CD4-positive, alpha-beta T cell treated with Interleukin-21 for 1 hour (primary cell): ENCODE results near the gene ATAD2B.
"Not testable (repeated sequence)": the region's sequence is repeated elsewhere in the genome, so short reads cannot be mapped to it uniquely, and the experiment has no call there.

Experiments used
- DNase-seq: peaks from one replicate; pipeline ENCODE4 v3.0.0-alpha.2; 2020

Gene ATAD2B

DNA sequence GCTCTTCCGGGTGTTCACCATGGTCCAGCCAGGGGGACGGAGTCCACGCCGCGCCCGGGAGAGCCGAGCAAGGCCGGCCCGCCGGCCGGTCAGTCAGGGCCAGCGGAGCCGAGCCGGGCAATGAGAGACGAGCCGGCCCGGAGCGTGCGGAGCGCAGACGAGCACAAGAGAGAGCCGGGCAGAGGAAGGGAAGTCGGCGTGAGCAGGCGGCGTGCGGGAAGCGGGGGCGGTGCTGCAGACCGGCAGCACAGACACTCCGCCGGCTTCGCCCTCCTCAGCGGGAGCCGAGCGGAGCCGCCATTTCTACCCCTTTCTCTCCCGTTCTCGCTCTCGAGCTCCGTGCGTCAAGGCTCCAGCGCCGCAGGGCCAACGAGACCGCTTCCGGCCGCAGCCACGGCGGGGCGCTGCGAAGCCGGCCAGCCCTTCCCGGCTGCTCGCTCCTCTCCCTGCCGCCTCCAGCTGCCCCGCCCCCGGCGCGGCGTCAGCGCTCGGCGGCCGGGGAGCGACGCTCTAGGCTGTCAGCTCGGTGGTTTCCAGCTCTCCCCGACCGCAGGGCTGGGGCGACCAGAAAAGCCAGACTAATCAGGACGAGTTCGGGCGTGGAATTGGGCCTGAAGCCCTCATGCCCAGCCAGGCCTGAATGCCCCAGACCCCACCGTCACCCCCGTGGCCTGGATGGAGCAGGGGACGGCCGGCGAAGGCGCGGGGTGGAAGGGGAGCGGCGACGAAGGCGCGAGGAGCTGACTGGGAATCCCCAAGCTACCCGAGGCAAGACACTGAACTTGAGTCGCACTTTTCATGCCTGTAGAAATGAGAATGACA, at the start of gene ATAD2B:
ATAD2B (minus strand) TSS at position 374 of the 822 bp plus-strand sequence; CDS start at position 21, 353 bp downstream.
- peak; percentile 96 for DNase-seq

GRCh38 chr2:23967846-23968245, 40.9 kb upstream of the ATAD2B start:
- no peak for DNase-seq

DNA sequence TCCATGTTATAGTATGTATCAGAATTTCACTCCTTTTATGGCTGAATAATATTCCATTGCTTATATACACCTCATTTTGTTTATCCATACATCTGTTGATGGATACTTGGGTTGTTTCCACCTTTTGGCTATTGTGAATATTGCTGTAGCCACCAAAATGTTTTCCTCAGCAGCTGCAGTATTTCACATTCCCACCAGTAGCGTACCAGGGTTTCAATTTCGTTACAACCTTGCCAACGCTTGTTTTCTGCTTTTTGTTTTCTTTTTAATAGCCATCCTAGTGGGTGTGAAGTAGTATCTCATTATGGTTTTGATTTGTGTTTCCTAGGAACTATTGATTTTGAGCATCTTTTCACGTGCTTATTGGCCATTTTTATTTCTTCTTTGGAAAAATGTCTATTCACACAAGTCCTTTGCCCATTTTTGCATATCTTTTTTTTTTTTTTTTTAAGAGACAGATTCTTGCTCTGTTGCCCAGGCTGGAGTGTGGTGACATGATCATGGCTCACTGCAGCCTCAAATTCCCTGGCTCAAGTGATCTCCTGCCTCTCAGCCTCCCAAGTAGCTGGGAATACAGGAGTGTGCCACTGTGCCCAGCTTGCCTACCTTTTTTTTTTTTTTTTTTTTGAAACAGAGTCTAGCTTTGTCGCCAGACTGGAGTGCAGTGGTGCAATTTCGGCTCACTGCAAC, 27.5 kb upstream of the ATAD2B start:
- no peak for DNase-seq

DNA sequence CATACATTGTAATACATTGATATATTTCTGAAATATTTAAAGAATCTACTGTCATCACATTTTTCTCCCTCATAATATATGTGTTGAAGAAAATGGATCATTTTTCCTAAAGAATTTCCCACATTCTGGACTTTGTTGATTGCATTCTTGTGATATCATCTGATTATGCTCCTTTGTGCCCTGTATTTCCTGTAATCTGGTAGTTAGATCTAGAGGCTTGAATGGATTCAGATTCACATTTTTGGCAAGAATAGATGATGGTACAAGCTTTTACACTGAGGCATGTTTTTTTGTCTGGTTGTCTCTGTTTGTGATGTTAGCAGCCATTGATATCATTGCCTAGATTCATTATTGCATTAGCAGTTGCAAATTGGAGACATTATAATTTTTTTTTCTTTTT, 26.7 kb upstream of the ATAD2B start:
- no peak for DNase-seq

- not testable (repeated sequence) for DNase-seq
Observed at GRCh38 chr2:23952558-23952957, 25.6 kb upstream of the ATAD2B start.

GRCh38 chr2:23947350-23947749, 20.4 kb upstream of the ATAD2B start:
- DNase-seq: no peak

- no peak for DNase-seq
Observed at GRCh38 chr2:23944976-23945375, 18.1 kb upstream of the ATAD2B start.

- DNase-seq: no peak
Observed at GRCh38 chr2:23944527-23944926, 17.6 kb upstream of the ATAD2B start.

GRCh38 chr2:23943666-23944065, 16.7 kb upstream of the ATAD2B start:
- DNase-seq: no peak

GRCh38 chr2:23941644-23942043, 14.7 kb upstream of the ATAD2B start:
- no peak for DNase-seq

DNA sequence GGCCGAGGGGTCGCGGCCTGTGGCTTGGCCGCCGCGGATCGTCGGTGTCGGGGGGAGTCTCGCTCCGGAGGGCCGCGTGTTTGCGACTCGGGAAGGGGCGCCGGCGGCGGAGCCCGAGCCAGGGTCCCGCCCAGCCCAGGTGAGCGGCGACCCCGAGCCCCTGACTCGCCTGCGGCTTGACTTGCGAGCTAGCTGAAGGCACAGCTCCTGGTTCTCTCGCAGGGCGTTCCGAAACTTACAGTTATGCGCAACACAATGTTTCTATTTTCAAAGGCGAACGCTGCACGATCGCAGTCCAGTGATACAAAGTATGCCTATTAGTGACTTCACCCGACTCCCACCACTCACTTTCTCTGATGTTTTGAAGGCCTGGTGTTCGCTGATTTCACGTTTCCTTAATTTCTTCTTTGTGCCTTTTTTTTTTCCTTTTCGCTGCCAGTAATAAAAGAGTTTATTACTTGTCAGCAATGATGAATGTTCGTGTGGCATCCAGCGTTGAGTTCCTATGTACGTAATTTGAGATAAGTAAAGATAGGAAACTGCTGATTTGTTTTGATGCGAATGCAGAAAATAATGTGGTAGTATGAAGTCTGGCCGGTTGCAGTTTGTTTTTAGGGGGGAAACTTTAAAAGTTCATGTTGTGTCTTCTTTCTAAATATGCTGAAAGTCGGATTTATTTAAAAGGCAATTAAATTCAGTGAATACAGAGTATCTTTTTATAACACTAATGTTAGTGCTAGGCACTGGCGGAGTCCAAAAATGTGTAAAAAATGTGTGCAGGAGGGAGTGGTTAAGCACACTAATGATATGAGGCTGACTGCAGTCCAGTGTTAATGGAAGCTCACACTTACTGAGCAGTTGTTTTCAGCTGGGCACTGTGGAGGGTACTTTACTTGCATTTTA, 14.0 kb upstream of the ATAD2B start:
- peak; percentile 39 for DNase-seq

DNA sequence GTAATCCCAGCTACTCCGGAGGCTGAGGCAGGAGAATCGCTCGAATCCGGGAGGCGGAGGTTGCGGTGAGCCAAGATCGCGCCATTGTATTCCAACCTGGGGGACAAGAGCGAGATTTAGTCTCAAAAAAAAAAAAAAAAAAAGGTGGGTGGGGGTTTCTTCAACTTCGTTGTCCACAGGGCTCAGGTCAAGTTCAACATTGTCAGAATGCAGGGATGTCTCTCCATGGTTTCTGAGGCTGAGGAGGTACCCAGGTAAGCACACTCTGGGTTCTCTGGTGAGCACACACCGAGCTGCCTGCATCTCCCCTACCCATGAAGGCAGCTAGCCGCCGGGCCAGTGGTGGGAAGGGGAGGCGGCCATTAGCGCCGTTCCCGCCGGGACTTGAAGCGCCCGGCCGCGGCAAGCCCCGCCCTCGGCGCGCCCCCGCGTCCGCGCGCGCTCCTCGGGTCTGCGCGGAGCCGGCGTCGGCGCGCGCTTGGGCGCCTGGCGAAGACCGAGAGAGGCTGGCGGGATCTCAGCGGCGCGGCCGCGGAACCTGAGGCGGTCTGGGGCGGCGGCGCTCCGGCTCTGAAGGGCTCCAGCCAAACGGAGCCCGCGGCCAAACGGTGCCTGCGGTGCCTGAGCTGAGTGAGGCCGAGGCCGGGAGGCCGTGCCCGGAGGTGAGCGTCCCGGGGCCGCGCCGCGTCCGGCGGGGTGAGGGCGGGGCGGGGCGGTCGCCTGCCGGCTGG, 13.2 kb upstream of the ATAD2B start, which contains the start of gene UBXN2A:
UBXN2A (plus strand) TSS at position 477 of the 731 bp plus-strand sequence. CDS start 17,852 bp downstream, outside the sequence.
- peak; percentile 79 for DNase-seq

- DNase-seq: no peak
Observed at GRCh38 chr2:23934259-23934658, 7.3 kb upstream of the ATAD2B start.

GRCh38 chr2:23926290-23926749, 603 bp downstream of the ATAD2B start:
- DNase-seq: no peak

DNA sequence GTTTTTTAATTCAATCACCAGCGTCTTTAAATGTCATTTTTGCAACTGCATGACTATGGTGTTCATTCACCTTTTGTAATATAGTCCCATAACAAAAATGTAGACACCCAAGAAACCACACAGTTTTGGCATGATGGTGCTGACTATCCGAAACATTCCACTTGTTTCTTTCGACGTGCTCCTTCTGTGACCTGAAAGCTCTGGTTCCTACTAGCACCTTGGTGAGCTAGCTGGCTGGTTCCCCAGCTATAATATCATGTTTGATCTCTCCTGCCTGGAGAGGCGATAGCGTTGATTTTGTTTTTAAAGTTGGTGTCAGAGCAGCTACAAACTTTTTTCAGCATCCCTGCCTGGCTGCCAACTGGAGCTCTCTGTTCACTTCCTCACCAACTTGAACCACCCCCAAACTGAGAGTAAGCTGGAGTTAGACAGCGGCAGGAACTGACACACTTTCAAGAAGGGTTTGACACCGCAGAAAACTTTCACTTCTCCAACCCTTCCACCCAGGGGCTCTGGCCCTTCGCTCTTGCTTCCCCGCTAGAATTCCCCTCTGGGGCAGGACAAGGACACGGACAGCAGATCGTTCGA, 1.1 kb downstream of the ATAD2B start:
- DNase-seq: peak; percentile 79

GRCh38 chr2:23924589-23925359, 2.1 kb downstream of the ATAD2B start:
- DNase-seq: no peak

GRCh38 chr2:23918837-23919489, 8.0 kb downstream of the ATAD2B start:
- no peak for DNase-seq

- DNase-seq: peak; percentile 28
Observed at GRCh38 chr2:23916727-23917405, 10.1 kb downstream of the ATAD2B start.

DNA sequence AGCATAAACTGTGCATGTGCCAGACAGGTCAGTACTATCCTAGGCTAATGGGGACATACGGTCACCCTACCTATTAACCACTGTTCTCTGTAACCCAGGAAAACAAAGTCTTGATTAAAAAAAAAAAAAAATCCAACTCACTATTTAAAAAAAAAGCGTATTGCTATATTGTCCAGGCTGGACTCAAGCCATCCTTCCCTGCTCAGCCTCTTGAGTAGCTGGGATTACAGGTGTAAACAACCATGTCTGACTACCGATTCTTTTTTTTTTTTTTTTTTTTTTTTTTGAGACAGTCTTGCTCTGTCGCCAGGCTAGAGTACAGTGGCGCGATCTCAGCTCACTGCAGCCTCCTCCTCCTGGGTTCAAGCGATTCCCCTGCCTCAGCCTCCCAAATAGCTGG, 11.6 kb downstream of the ATAD2B start:
- DNase-seq: no peak

DNA sequence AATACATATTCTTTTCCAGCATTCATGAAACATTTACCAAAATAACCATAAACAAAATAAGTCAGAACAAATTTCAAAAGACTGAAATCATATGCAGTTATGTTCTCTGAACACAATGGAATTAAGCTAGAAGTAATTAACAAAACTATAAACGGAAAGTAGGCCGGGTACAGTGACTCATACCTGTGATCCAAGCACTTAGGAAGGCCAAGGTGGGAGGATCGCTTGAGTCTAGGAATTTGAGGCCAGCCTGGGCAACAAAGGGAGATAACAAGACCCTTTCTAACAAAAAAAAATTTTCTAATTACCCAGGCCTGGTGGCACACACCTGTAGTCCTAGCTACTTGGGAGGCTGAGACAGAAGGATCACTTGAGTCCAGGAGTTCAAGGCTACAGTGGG, 14.9 kb downstream of the ATAD2B start:
- DNase-seq: no peak
